Stomach (tissue), 4 donors: ENCODE measurements around the gene DNLZ.

Experiments
- EP300 ChIP-seq: sonication (generic); formaldehyde crosslinking; IDR thresholded peaks from one replicate; pipeline ENCODE4 v1.6.1; 2017; ENCODE audit warnings: antibody characterized with exemption
- POLR2A ChIP-seq, 4 donors: fragments of 450-650 bp; IDR thresholded peaks; one replicate each; pipeline ENCODE4 v1.6.1; 2016; ENCODE audit warnings: antibody characterized with exemption in 4 of 4, control low read depth in 2 of 4, mild to moderate bottlenecking in 1 of 4, moderate library complexity in 1 of 4
- TF ChIP-seq, protein P1 (sequence below), 7 experiments: fragments of 450-650 bp in 4 of 7; fragments of 200-600 bp in 3 of 7; sonication (generic) in 3 of 7; IDR thresholded peaks; one replicate each; pipeline ENCODE4 v1.5.1; 2016 to 2019; ENCODE audit warnings: antibody characterized with exemption in 7 of 7, control low read depth in 2 of 7, mild to moderate bottlenecking in 1 of 7

DNA sequence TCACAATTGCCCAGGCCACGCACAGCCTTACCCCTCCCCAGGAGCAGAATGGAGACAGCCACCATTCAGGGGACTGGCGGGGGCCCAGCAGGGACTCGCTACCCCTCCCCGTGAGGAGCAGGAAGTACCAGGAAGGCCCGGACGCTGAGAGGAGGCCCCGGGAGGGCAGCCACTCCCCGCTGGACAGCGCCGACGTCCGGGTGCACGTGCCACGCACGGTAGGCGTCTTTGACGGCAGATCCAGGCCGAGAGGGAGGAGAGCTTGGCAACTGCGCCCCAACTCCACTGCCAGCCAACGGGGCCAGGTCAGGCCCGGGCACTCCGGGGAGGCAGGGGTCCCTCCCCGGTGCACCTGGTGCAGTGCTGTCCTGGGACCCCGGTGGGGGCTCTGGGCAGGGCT is 14.0 kb downstream of the DNLZ start:
- TF ChIP-seq, protein P1, sequence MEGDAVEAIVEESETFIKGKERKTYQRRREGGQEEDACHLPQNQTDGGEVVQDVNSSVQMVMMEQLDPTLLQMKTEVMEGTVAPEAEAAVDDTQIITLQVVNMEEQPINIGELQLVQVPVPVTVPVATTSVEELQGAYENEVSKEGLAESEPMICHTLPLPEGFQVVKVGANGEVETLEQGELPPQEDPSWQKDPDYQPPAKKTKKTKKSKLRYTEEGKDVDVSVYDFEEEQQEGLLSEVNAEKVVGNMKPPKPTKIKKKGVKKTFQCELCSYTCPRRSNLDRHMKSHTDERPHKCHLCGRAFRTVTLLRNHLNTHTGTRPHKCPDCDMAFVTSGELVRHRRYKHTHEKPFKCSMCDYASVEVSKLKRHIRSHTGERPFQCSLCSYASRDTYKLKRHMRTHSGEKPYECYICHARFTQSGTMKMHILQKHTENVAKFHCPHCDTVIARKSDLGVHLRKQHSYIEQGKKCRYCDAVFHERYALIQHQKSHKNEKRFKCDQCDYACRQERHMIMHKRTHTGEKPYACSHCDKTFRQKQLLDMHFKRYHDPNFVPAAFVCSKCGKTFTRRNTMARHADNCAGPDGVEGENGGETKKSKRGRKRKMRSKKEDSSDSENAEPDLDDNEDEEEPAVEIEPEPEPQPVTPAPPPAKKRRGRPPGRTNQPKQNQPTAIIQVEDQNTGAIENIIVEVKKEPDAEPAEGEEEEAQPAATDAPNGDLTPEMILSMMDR (IDR thresholded peaks at IDR 0.05): no peak
- TF ChIP-seq EP300: no peak
- no peak for TF ChIP-seq POLR2A (IDR thresholded peaks at IDR 0.05)
